D721Med (cell line): ENCODE results near the gene SNAI3.

Experiments
- DNase-seq: peaks from one replicate; pipeline ENCODE4 v3.0.0; 2011; ENCODE audit warnings: low spot score; ENCODE audit not compliant: insufficient read length
- FAIRE-seq: peaks from 2 replicates; lab custom pipeline; 2011; peaks lifted over from hg19 to GRCh38; lab: Jason Lieb, UNC
- TF ChIP-seq, protein P1 (sequence below): IDR thresholded peaks from 2 replicates; pipeline ENCODE4 v1.5.1; 2012; ENCODE audit warnings: mild to moderate bottlenecking, control low read depth; ENCODE audit not compliant: insufficient read depth; ENCODE audit errors: missing control alignments

SNAI3 gene

DNA sequence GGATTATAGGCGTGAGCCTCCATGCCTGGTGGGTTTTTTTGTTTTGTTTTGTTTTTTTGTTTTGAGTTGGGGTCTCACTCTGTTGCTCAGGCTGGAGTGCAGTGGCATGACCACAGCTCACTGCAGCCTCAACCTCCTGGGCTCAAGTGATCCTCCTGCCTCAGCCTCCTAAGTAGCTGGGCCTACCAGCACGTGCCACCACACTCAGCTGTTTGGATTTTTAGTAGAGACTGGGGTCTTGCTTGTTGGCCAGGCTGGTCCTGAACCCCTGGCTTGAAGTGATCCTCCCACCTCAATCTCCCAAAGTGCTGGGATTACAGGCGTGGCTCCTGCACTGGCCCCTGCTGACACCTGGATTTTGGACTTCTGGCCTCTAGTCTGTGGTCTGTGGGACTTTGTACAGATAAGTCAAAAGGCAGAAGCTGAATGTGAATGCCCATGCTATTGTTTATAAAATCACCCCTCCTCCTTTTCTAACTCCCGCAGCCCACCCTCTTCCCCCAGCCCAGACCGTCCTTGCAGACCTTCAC, 5.7 kb downstream of the SNAI3 start:
- DNase-seq (no peak), FAIRE-seq (no peak)
- TF ChIP-seq, protein P1, sequence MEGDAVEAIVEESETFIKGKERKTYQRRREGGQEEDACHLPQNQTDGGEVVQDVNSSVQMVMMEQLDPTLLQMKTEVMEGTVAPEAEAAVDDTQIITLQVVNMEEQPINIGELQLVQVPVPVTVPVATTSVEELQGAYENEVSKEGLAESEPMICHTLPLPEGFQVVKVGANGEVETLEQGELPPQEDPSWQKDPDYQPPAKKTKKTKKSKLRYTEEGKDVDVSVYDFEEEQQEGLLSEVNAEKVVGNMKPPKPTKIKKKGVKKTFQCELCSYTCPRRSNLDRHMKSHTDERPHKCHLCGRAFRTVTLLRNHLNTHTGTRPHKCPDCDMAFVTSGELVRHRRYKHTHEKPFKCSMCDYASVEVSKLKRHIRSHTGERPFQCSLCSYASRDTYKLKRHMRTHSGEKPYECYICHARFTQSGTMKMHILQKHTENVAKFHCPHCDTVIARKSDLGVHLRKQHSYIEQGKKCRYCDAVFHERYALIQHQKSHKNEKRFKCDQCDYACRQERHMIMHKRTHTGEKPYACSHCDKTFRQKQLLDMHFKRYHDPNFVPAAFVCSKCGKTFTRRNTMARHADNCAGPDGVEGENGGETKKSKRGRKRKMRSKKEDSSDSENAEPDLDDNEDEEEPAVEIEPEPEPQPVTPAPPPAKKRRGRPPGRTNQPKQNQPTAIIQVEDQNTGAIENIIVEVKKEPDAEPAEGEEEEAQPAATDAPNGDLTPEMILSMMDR = no peak

DNA sequence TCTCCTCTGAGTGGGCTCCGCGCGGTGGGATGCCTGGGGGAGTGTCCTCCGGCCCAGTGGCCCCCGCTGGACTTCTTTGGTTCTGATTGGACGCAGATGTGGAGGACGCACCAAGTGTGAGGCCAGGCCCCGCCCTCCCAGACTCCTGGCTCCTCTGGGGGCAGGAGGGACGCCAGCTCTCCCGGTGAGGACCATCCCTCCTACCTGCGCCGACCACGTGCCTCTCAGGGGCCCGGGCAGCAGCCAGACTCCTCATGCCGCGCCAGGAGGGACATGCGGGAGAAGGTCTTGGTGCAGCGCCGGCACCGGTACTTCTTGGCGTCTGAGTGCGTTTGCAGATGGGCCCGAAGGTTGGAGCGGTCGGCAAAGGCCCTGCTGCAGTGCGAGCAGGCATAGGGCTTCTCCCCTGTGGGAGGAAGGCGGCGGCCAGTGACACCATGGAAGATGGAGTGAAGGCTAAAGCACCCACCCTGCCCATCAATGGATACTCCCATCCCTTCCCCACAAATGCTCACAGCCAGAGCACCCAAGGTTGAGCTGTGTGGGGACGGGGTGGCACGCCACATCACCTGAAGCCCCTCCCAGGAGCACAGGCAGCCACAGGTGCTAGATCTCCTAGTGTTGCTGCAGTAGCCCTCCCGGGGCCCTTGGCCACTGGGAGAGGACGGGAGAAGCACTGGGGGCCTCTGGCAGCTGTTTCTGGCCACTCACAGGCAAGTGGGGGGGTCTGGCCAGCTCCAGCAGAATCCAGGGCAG, 7.9 kb downstream of the SNAI3 start:
- no peak for FAIRE-seq
- TF ChIP-seq, protein P1 = no peak
- no peak for DNase-seq

DNA sequence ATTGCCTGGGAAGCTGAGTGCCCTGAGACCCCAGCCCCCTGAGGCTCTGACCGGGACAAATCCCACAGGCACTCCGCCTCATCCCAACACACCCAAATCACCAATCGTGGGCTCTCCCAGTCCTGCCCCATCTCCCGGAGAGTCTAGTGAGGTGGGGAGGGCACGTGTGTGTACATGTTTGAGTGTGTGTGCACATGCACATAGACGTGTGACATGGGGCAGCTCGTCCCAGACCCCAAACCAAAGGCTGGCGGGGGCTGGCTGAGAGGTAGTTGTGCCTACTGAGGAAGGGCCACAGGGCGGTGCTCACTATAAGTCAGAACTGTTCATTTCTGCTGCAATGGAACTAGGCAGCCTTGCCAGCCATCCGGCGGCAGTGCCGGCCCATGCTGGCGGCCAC, 8.6 kb downstream of the SNAI3 start:
- TF ChIP-seq, protein P1 = no peak
- no peak for DNase-seq
- FAIRE-seq = no peak

DNA sequence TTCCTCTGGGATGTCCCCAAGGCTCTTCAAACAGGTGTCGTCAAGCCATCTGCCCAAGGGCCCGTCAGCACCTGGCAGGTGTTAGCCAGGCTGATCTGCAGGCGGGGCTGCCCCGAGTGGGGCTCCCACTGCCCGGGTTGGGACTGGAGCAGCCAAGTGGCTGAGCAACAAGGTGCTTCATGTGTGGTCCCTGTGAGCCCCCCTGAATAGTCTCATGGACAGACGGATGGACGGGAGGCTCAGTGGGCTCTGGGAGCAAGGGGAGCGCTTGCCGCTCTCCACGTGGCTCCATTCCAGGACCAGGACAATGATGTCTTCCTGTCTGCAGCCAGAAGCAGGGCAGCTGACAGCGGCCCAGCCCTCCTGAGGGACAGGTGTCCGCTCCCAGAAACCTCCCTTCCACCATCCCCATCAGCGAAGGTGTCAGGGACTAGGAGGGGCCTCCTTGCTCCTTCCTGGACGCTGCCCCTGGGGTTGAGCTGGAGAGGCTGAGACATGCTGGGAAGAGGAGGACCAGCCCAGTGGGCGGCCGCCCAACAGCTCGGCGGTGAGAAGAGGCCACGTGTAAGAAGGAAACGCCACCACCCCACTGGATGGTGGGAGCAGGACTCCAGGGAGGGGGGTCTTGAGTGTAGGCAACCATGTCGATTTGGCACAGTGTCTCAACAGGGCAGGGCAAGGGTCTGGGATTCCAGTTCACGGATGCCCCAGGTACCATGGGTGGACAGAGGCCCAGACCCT, 9.6 kb downstream of the SNAI3 start:
- no peak for FAIRE-seq
- TF ChIP-seq, protein P1 = no peak
- no peak for DNase-seq

DNA sequence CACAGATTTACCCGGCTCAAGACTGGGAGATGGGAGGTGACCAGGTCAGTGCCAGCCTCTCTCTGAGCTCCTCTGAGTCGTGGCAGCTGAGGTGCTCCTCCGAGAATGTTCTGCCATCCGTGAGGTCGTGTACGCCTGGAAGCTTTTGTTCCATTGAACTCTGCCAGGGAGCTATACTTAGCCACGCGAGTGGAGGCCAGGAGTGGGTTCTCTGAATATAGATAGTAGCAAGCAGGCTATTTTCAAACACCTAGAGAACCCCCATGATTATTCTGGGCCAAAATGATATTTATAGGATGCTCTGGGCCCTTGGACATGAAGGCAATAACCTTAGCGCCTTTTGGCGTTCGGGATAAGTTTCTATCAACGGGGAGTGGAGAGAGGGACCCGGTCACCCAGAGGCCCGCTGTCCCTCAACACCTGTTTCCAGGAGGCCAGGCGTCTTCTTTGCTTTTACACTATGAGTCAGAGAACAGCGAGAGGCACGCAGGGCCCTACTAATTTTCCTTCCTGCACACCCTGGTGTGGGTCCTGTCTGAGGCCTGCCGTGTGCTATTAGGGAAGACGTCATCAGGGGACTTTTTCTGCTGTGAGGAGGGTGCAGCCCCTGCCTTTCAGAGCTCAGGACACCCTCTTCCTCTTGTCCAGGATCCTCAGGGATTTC, 12.5 kb downstream of the SNAI3 start:
- TF ChIP-seq, protein P1 = no peak
- FAIRE-seq = no peak
- no peak for DNase-seq

DNA sequence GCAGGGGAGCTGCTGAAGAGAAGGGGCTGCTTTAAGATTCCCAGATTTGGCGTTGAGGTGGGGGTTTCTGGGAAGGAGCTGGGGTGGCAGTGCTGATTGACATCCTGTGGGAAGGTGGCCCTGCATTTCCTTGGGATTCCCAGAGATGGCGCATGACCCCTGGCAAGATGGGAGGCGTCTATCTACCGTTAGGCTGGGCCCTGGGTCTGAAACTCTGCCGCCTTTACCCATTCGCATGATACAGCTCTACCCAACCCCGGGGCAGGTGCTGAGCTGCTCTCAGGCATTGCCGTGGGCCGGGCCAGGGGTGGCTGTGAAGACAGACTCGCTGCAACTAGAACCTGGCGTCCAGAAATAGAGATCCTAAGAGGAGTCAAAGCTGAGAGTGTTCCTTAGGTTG, 13.5 kb downstream of the SNAI3 start:
- TF ChIP-seq, protein P1 = peak; percentile 29
- no peak for FAIRE-seq
- no peak for DNase-seq
